GM19395 (cell line): ENCODE results near the gene CDH4.

Experiments
- ATAC-seq: cut with Tn5 transposase; IDR thresholded peaks from one replicate; pipeline ENCODE4 v1.9.1; 2021; ENCODE audit warnings: mild to moderate bottlenecking, moderate library complexity; ENCODE audit not compliant: unreplicated experiment

CDH4 gene

DNA sequence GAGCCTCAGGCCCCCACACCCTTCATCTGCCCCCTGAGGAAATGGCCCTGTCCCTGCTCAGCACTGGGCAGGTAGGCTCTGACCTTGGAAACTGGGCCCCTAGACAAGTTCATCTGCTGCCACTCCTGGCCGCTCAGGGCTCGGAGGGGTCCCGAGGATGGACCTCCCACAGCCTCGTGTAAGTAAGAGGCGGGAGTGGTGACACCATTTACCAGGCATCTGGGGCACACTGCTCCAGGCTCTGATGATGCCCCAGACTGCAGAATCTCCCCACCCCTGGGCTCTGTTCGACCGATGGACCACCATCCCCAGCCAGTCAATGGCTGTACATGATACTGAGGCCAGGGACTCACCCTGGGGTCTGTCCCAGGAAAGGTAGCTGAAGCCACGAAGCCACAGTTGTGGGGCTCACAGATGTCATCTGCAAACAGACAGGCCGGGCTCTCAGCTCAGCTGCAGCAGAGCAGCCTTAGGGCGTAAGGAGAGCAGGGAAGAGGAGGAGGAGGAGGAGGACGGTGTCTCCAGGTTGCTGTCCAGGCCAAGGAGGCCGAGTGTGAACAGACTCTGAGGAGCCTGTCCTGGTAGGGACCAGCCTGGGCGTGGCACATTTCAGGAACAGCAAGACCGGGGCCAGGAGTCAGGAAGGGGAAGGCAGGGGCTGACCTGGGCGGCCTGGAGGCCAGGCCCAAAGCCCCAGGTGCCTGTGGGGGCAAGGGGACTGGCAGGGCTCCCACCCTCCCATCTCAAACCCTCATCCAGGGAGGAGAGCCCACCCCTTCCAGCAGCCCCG lies 513.2 kb downstream of the CDH4 start:
- ATAC-seq: no peak

- ATAC-seq: no peak
Observed at GRCh38 chr20:61765871-61766654, 514.0 kb downstream of the CDH4 start.

DNA sequence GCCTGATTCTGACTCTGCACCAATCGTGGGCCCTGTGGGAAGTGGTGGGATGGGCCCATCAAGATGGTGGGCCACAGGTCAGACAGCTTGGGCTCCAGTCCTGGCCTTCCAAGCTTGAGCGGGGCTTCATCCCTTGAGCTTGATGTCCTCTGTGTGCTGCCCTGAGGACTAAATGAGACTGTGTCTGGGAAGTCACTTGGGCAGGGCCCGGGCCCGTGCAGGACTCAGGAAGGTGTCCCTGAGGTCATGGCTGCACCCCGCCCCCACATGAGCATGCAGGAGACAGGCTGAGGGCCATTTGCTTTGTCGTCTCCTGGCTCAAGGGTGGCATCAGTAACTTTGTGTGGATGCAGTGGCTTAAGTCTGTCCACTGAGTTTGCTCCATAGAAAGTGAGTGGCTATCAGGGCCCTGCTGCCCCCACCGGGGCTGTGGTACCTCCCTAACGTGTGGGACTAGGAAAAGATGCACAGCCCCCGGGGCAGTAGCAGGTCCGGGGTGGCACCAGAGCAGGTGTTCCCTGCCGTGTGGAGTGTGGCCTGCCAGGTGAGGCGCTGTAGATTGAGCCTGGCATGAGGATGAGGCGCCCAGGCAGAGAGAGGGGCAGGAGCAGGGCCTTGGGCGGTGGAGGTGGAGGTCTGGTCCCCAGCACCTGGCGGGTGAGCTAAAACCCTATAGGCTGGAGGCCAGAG lies 515.0 kb downstream of the CDH4 start:
- ATAC-seq: no peak

DNA sequence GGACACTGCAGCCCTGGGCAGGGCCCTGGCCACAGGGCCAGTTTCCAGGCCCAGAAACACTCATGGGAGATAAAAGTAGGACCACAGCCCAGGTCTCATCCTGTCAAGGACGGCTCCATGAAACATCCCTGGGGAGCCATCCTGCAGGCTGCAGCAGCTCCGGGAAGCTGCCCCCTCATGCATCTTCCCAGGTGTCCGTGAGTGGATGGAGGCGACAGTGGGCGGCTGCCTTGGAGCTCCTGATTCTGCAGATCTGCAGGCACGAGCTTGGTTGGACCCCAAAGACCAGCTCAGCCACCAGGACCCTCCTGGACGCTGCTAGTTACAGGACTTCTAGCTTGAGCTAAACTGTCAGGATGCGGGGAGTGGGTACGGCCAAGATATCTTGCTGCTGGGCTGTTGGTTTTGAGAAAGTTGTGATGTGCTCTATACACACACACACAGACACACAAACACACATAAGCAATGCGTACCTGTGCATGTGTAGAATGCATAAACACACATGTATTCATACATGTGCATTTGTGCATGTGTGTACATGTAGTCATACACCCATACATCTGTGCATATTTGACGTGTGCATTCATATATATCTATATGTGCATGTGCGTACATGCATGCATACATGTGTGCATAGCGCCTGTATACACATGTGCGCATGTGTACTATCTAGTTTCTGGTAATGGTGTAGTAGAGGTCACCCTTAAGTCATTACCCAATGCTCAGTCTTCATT lies 515.9 kb downstream of the CDH4 start:
- no peak for ATAC-seq

DNA sequence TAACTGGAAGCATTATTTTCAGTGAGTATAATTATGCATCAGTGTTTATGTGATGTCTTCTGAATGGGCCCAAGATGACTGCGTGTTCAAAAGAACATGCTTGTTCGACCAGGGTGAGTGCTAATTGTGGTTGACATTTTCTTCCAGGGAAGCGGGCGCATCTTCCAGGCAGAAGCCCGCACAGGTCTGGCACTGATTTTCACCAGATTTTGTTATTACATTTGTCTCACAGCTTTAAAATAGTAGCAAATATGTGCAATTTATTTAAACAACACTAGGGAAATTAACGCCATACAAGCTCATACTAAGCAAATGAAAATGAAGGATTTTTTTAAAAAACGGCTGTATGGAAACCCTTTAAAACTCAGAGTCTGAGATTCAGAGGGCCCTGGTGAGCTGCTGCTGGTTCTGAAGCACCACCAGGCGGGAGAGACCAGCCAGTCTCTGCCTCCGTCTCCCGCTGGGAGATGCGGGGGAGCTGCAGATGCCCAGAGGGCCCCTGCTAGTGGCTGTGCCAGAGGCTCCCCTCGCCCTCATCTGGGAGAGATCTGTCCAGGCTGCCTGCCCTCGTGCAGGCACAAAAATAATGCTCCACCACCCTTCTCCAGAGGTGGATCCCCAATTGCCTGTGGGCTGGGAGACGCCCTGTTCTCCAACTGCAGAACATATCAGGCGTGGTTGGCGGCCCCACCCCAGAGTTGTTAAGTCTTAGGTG lies 516.7 kb downstream of the CDH4 start:
- no peak for ATAC-seq

- ATAC-seq: no peak
Observed at GRCh38 chr20:61769286-61769832, 517.3 kb downstream of the CDH4 start.

DNA sequence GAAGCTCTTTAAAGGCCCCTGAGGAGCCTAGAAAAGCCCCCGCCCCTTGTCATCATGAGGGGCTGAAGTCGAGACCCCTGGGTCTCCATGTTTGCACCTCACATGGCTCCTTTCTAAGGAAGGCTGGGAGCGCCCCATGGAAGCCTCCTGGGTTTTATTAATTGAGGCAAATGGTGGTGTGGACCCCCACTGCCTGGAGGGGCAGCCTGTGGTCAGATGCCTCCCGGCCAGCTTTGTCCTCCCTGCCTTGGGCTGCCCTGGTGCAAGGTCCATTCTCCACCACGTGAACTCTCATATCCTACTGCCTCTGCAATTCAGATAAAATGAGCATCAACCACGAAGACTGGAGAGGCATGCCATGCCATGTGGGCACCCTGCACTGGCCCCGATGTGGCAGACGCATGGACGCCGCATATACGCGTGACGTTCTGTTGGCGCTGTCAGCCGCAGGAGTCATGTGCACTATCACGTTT lies 518.1 kb downstream of the CDH4 start:
- ATAC-seq: no peak

DNA sequence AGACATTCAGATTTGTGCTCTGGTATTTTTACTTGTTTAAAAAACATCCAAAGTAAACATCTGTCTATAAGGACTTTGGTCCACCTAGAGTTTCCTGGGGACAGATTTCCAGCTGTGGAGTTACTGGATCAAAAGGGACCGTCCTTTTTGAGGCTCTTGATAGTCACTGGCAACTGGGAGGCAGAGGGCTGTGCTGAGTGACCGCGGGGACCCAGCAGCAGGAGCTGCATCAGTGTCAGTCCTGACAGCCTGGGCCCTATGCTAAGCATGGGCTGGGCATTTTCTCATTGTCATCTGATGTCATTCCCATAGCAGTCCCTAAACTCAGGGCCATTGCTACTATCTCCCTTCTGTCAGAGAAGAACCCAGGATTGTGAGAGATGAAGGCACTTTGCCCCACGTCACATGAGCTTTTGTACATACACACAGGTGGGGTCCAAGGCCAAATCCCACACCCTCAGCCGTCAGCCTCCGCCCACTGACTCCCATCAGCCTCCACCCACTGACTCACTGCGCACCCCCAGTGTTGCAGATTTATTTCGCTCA lies 519.8 kb downstream of the CDH4 start:
- no peak for ATAC-seq

DNA sequence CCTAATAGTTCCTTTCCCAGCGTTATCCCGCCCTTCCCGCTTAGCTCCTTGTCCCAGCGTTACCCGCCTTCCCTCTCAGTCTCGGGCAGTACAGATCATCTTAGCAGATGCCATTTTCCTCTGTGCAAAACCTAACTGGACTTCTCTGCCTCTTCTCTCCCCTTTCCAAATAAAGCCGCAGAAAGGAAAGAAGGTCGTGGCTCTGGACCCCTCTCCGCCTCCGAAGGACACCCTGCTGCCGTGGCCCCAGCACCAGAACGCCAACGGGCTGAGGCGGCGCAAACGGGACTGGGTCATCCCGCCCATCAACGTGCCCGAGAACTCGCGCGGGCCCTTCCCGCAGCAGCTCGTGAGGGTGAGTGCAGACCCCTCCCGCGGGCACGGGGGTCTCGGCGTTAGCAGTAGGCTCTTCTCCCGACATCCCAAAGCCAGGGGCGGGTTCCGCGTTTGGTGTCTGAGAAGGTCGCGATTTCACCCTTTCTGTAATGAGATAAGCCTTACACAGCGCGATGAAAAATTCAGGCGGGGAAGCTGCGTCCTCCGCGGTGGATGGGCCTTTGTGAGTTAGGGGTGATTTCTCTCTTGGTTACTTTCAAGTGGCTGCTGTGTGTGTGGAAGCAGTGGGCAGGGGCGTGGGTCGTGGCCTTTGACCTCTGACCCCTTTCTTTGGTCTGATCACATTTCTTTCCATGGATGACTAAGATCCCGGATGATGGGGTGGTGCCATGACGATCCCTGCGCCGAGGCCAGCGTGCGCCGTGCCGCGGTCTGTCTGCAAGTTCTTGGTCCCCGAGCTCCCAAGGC lies 521.0 kb downstream of the CDH4 start:
- no peak for ATAC-seq

GRCh38 chr20:61773926-61774587 lies 522.0 kb downstream of the CDH4 start:
- no peak for ATAC-seq

- no peak for ATAC-seq
Observed at GRCh38 chr20:61775423-61775822, 523.4 kb downstream of the CDH4 start.

DNA sequence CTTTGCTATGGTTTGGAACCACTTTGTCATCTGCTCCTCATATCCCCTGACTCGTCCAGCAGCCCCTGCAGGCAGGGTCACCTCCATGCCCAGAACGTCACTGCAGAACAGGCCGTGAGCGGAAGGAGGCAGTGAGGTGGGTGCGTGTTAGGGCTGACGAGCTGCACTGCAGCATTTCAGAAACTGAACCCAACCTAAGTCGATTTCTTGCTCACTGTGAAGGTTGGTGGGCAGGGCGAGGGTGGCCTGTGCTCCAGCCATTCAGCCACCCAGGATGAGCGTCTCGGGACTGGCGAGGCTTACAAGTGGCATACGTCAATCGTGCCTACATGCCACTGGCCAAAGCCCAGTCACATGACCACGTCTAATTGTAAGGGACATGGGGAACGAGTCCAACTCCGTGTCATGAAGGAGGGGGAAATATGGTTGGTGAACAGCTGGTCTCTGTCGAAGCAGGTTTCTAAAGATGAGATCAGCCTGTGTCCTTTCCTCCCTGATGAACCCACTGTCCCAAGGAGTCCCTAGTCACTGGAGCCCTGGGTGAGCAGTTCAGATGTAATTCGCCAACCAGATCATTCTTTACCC lies 524.5 kb downstream of the CDH4 start:
- no peak for ATAC-seq

- no peak for ATAC-seq
Observed at GRCh38 chr20:61777773-61778494, 525.9 kb downstream of the CDH4 start.

- no peak for ATAC-seq
Observed at GRCh38 chr20:61778495-61778863, 526.4 kb downstream of the CDH4 start.

DNA sequence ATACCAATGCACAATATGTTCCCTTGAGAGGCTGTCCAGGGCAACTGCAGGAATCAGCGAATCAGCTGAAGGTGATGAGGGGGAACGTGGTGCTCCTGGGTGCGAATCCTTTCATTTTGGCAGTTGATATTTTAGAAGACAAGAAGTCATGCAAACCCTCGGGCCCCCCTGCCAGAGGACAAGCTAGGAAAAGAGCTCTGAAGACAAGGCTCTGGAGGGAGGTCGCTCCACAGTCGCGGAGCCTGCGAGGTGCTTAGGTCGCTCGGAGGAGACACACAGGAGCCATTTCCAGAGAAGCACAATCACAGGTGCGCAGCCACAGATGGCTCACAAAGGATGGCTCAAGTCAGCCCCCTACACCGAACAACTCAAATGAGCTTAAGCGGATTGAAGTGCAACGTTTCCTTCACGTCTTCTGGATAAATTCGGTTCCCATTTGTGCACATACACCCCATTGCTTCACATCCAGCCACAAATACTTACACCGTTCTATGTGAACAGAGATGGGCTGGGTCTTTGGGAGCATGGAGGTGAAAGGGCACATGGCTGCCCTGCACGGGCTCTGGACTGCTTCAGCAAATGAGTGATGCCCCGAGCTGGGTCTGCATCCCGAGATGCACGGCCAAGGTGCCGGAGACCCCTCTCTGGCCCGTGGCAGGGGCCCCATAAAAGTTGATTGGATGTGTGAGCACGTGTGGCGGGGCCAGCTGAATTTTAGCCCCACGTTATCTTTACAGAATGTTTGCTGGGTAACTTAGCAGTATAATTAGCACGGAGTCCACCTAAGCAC lies 527.3 kb downstream of the CDH4 start:
- ATAC-seq: no peak

DNA sequence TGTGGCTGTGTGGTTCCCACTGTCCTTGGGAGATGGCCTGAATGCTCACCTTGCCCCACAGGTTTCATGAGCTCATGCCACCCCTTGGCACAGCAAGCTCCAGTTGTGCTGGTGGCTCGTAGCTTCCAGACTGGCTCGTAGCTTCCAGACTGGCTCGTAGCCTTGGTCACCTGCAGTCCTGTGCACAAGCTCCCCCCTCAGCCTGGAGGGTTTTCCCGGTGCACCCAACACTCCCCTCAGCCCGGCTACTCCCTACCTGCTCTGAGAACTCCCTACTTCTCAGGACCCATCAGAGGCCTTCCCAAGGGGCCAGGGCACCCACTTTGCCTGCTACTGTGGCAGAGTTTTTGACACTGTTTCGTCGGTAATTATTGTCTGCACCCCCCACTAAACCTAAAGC lies 528.0 kb downstream of the CDH4 start:
- no peak for ATAC-seq
